ENCODE results near the gene ARHGAP15. TPM values are rescaled to one million over a fixed set of nuclear protein-coding genes. Genes with fewer than 3 reads are reported as not detected.

The ARHGAP15 gene
- total RNA-seq, 3 donors from 2014 or later (not counting 1 experiment from before 2014, with no cell fraction given) = 148 to 168 (median 165) TPM

DNA sequence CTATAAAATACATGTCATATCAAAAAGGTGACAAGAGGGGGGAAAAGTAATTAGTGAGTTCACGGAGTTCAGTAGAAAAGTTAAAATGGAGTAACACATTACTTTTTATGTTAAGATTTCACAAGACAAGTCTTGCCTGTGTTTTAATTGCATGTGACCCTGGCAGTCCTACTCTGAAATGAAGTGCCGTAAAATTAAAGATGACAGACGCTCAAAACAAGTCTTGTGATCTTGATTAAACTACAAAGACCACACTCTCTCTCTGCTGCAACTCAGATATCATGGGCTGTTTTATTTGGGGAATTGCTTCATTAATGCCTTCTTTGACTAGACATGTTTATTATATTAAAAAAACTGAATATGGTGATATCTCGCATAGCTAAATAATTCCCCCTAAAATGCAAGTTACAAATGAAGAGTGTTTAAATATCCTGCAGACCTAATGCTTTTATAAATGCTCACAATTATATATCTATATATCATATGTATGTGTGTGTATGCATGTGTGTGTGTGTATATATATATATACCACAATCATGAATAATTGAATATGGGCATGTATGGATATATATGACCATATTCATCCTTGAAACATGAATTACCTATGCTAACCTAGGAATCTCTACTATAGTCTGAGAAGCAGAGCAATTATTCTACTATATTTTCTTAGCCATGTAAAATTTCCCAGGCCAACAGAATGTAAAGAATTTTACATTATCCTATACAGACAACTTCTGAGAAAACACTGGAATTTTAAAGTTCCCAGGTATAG, 647.5 kb downstream of the ARHGAP15 start:
- TF ChIP-seq CTCF (IDR thresholded peaks at IDR 0.05) = no peak
- Histone ChIP-seq H3K9me3 (ENCODE audit: control insufficient read depth, insufficient read depth, low read length) (no peaks in the 10 kb centered on the region), H3K4me3 (ENCODE audit: low read length) (no peak overlapping the region), H3K27ac (ENCODE audit: low read length) (no peak overlapping the region), H3K4me1 (ENCODE audit: control insufficient read depth, insufficient read depth, low read length) (no peaks in the 10 kb centered on the region), H3K27me3 (ENCODE audit: control insufficient read depth, insufficient read depth, low read length) (no peaks in the 10 kb centered on the region), H3K36me3 (ENCODE audit: control insufficient read depth, insufficient read depth, low read length) (no peaks in the 10 kb centered on the region)
- Mint-ChIP-seq H3K27me3 (ENCODE audit: low read depth in 2 of 2) (peaks cover 0 to 2% of the 10 kb centered on the region in 2 donors), H3K36me3 (no peaks in the 10 kb centered on the region), H3K27ac (no peak overlapping the region), H3K4me1 (no peaks in the 10 kb centered on the region), H3K4me3 (no peak overlapping the region), H3K9me3 (no peaks in the 10 kb centered on the region)
- ATAC-seq (no peak), DNase-seq (no peak)
- intact Hi-C loops (cut with micrococcal nuclease) = no loop called here
- 92% methylated on average over 2 of the region's 4 CpGs for WGBS (ENCODE audit: insufficient coverage)

GRCh38 chr2:143779021-143779420, 649.8 kb downstream of the ARHGAP15 start:
- no peak for TF ChIP-seq CTCF (IDR thresholded peaks at IDR 0.05)
- Mint-ChIP-seq H3K4me1 (no peaks in the 10 kb centered on the region), H3K9me3 (no peaks in the 10 kb centered on the region), H3K27me3 (ENCODE audit: low read depth in 2 of 2) (peaks cover 0 to 2% of the 10 kb centered on the region in 2 donors), H3K4me3 (no peak overlapping the region), H3K27ac (no peak overlapping the region), H3K36me3 (no peaks in the 10 kb centered on the region)
- intact Hi-C loops (cut with micrococcal nuclease) = no loop called here
- DNase-seq (no peak), ATAC-seq (no peak)
- Histone ChIP-seq H3K9me3 (ENCODE audit: control insufficient read depth, insufficient read depth, low read length) (no peaks in the 10 kb centered on the region), H3K36me3 (ENCODE audit: control insufficient read depth, insufficient read depth, low read length) (no peaks in the 10 kb centered on the region), H3K4me3 (ENCODE audit: low read length) (no peak overlapping the region), H3K27me3 (ENCODE audit: control insufficient read depth, insufficient read depth, low read length) (no peaks in the 10 kb centered on the region), H3K4me1 (ENCODE audit: control insufficient read depth, insufficient read depth, low read length) (no peaks in the 10 kb centered on the region), H3K27ac (ENCODE audit: low read length) (no peak overlapping the region)
- WGBS (ENCODE audit: insufficient coverage) = 96% methylated on average over 2 of the region's 3 CpGs

DNA sequence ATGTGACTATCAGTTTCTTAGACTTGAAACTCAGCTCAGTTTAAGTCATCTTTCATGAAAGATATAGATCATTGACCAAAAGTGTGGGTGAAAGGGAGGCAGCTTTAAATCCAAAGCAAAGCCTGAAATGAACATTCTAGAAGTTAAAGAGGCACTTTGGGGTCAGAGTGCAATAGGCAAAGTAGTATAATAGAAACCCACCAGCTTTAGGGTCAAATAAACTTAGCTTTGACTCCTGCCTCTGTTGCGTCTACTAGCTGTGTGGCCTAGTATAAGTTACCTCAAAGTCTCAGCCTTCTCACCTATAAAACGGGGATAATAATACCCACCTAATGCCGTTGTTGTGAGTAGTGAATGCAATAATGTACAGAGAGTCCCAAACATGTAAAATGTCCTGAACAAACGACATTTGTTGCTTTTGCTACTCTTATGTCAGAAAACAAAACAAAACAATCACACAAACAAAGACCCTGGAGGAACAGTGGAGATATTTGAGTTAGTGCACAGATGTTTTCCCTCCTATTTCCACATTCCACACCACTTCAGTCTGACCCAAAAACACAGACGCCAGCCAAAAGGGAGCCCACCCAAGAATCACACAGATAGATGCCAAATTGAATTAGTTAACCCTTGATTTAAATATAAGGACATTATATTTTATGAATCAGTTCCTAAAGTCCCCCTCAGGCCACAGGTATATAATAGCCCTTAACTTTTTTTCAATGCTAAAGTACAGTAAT, 657.0 kb downstream of the ARHGAP15 start:
- Mint-ChIP-seq H3K4me3 (no peak overlapping the region), H3K36me3 (no peaks in the 10 kb centered on the region), H3K9me3 (peaks cover 0 to 3% of the 10 kb centered on the region in 2 donors), H3K27me3 (ENCODE audit: low read depth in 2 of 2) (peaks cover 9 to 16% of the 10 kb centered on the region in 2 donors), H3K4me1 (no peaks in the 10 kb centered on the region), H3K27ac (no peak overlapping the region)
- Histone ChIP-seq H3K27ac (ENCODE audit: low read length) (no peak overlapping the region), H3K4me1 (ENCODE audit: control insufficient read depth, insufficient read depth, low read length) (no peaks in the 10 kb centered on the region), H3K4me3 (ENCODE audit: low read length) (no peak overlapping the region), H3K36me3 (ENCODE audit: control insufficient read depth, insufficient read depth, low read length) (no peaks in the 10 kb centered on the region), H3K27me3 (ENCODE audit: control insufficient read depth, insufficient read depth, low read length) (no peaks in the 10 kb centered on the region), H3K9me3 (ENCODE audit: control insufficient read depth, insufficient read depth, low read length) (no peaks in the 10 kb centered on the region)
- intact Hi-C loops (cut with micrococcal nuclease) = no loop called here
- WGBS (ENCODE audit: insufficient coverage) = 100% methylated on average over 1 of the region's 5 CpGs
- no peak for TF ChIP-seq CTCF (IDR thresholded peaks at IDR 0.05)
- DNase-seq (no peak), ATAC-seq (no peak)

All from natural killer cell (primary cell).